Panc1 (cell line): ENCODE results near the gene TTC27. TPM values are rescaled to one million over a fixed set of nuclear protein-coding genes. Genes with fewer than 3 reads are reported as not detected.

Experiments
- ATAC-seq: fragments of 200-7000 bp; cut with Tn5 transposase; 2 replicates; pipeline ENCODE4 v1.9.1; 2020; ENCODE audit warnings: mild to moderate bottlenecking, moderate library complexity
- BruUV-seq: library from RNA; stranded (reverse); fragments of 400-500 nt; replicated peaks from 2 replicates; lab custom pipeline; 2021; lab: Mats Ljungman, UMichigan
- CTCF ChIA-PET: fragments of 300-600 bp; sonication (Branson Sonifier 250); formaldehyde crosslinking; loops from one replicate; lab custom pipeline; 2022; ENCODE audit warnings: antibody characterized with exemption; lab: Charles Lee
- POLR2A ChIA-PET: fragments of 300-600 bp; sonication (Branson Sonifier 250); formaldehyde crosslinking; loops from one replicate; lab custom pipeline; 2022; ENCODE audit warnings: antibody characterized with exemption; lab: Charles Lee
- DNase-seq: peaks from one replicate; pipeline ENCODE4 v3.0.0-alpha.2; 2010; ENCODE audit warnings: low read depth, low spot score
- H3K27ac ChIP-seq: 2 replicates; pipeline ENCODE4 v1.5.1; 2011; ENCODE audit warnings: mild to moderate bottlenecking, low read length, inconsistent platforms
- H3K27me3 ChIP-seq: fragments of 200-500 bp; sonication (Bioruptor generic); 2 replicates; pipeline ENCODE4 v1.6.0; 2014; ENCODE audit warnings: low read length, inconsistent platforms; ENCODE audit not compliant: control insufficient read depth, insufficient read depth
- H3K36me3 ChIP-seq: fragments of 200-500 bp; sonication (Bioruptor generic); 2 replicates; pipeline ENCODE4 v1.5.1; 2014; ENCODE audit warnings: inconsistent platforms, mild to moderate bottlenecking, low read length, moderate library complexity; ENCODE audit not compliant: control insufficient read depth, insufficient read depth
- H3K4me1 ChIP-seq: 2 replicates; pipeline ENCODE4 v1.5.1; 2011; ENCODE audit warnings: inconsistent platforms, mild to moderate bottlenecking, low read length, moderate library complexity; ENCODE audit not compliant: control insufficient read depth, insufficient read depth
- H3K4me3 ChIP-seq, 2 experiments: 2 replicates each; pipeline ENCODE4 v1.5.1; 2011 to 2012; ENCODE audit warnings: low read depth in 2 of 2, low read length in 2 of 2, mild to moderate bottlenecking in 2 of 2, inconsistent platforms in 1 of 2, moderate library complexity in 1 of 2
- H3K9me3 ChIP-seq: fragments of 200-500 bp; sonication (Bioruptor generic); 2 replicates; pipeline ENCODE4 v1.5.1; 2014; ENCODE audit warnings: low read depth, mild to moderate bottlenecking, inconsistent platforms, low read length, moderate library complexity; ENCODE audit not compliant: control insufficient read depth, insufficient read depth
- POLR2AphosphoS5 ChIP-seq: IDR thresholded peaks from 2 replicates; pipeline ENCODE4 v1.6.1; 2012; ENCODE audit warnings: mild to moderate bottlenecking, low read depth, low read length, moderate library complexity
- SIN3A ChIP-seq: IDR thresholded peaks from 2 replicates; pipeline ENCODE4 v1.6.1; 2012; ENCODE audit warnings: low read depth, mild to moderate bottlenecking, low read length, moderate library complexity, borderline replicate concordance; ENCODE audit not compliant: insufficient read depth
- TCF7L2 ChIP-seq: IDR thresholded peaks from 2 replicates; pipeline ENCODE4 v1.6.1; 2011; ENCODE audit warnings: mild to moderate bottlenecking, low read depth, low read length, inconsistent platforms
- in situ Hi-C: cut with HindIII; loops from 2 replicates; pipeline ENCODE4 v1.10.0; 2016; ENCODE audit warnings: low sequenced_read_pairs, low pct_unique_long_range_greater_than_20kb
- intact Hi-C: fragments of 100-400 bp; cut with micrococcal nuclease; formaldehyde crosslinking; loops from one replicate; pipeline ENCODE4 v1.10.0; 2022; ENCODE audit not compliant: unreplicated experiment
- total RNA-seq: library from RNA; stranded (reverse); gene quantifications from one replicate; pipeline ENCODE4 v1.2.1, GENCODE V29; 2021; ENCODE audit not compliant: unreplicated experiment
- TF ChIP-seq, protein P1 (sequence below), 2 experiments: IDR thresholded peaks; 2 replicates each; pipeline ENCODE4 v1.6.1; 2011 to 2012; ENCODE audit warnings: low read depth in 2 of 2, control low read depth in 1 of 2, low read length in 1 of 2, mild to moderate bottlenecking in 1 of 2, moderate library complexity in 1 of 2; ENCODE audit not compliant: insufficient read depth in 1 of 2
- TF ChIP-seq, protein P2 (sequence below): fragments of 450-650 bp; IDR thresholded peaks from 2 replicates; pipeline ENCODE4 v1.5.1; 2017; ENCODE audit warnings: mild to moderate bottlenecking

TTC27 gene
- total RNA-seq, 1 experiment from 2014 or later = 24.7 TPM

DNA sequence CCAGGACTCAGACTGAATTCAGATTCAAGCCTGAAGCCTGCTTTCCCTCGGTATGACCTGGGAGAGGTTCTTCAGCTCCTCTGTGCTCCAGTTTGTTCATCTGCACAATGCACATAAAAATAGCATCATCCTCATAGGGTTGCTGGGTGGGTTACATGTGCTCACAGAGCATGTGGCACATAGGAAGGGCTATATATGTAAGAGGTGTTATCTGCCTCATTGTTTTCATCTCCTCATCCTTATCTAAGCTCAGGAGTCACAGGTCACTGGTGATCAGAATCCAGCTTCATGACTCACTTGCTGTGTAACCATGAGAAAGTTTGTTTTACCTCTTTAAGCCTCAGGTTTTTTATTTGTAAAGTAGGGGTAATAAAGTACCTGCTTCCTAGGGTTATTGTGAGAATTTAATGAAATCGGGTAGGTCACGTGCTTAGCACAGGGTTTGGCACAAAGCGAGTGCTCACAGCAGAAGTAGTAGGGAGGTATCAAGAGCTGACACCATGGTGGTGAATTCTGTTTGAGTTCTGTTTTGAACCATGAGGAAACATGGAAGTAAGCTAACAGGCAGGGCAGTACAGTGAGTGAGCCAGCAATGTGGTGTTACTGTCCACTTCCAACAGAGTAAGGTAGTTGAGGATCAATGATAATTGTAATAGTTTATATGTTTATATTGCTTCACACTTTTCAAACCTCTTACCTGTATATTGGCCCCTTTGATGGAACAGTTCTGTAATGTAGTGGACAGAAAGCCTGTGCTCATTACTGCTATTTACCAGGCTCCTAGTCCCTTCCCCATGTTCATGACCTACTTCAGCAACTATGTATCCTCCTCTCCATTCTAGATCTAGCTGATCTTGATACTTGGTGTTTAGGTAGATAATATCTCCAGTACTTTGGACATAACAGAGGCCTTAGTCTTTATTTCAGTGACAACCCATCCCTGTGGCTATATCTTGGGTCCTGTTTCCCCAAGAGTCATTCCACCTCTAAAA, 177.6 kb downstream of the TTC27 start:
- intact Hi-C loops (no loop called here), in situ Hi-C loops (no loop called here)
- TF ChIP-seq, protein P1, sequence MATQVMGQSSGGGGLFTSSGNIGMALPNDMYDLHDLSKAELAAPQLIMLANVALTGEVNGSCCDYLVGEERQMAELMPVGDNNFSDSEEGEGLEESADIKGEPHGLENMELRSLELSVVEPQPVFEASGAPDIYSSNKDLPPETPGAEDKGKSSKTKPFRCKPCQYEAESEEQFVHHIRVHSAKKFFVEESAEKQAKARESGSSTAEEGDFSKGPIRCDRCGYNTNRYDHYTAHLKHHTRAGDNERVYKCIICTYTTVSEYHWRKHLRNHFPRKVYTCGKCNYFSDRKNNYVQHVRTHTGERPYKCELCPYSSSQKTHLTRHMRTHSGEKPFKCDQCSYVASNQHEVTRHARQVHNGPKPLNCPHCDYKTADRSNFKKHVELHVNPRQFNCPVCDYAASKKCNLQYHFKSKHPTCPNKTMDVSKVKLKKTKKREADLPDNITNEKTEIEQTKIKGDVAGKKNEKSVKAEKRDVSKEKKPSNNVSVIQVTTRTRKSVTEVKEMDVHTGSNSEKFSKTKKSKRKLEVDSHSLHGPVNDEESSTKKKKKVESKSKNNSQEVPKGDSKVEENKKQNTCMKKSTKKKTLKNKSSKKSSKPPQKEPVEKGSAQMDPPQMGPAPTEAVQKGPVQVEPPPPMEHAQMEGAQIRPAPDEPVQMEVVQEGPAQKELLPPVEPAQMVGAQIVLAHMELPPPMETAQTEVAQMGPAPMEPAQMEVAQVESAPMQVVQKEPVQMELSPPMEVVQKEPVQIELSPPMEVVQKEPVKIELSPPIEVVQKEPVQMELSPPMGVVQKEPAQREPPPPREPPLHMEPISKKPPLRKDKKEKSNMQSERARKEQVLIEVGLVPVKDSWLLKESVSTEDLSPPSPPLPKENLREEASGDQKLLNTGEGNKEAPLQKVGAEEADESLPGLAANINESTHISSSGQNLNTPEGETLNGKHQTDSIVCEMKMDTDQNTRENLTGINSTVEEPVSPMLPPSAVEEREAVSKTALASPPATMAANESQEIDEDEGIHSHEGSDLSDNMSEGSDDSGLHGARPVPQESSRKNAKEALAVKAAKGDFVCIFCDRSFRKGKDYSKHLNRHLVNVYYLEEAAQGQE (IDR thresholded peaks at IDR 0.05; ENCODE audit: insufficient read depth in 1 of 2, low read depth in 2 of 2, low read length in 1 of 2) = no peak
- TF ChIP-seq POLR2AphosphoS5 (no peak), TCF7L2 (no peak), SIN3A (no peak)
- TF ChIP-seq, protein P2, sequence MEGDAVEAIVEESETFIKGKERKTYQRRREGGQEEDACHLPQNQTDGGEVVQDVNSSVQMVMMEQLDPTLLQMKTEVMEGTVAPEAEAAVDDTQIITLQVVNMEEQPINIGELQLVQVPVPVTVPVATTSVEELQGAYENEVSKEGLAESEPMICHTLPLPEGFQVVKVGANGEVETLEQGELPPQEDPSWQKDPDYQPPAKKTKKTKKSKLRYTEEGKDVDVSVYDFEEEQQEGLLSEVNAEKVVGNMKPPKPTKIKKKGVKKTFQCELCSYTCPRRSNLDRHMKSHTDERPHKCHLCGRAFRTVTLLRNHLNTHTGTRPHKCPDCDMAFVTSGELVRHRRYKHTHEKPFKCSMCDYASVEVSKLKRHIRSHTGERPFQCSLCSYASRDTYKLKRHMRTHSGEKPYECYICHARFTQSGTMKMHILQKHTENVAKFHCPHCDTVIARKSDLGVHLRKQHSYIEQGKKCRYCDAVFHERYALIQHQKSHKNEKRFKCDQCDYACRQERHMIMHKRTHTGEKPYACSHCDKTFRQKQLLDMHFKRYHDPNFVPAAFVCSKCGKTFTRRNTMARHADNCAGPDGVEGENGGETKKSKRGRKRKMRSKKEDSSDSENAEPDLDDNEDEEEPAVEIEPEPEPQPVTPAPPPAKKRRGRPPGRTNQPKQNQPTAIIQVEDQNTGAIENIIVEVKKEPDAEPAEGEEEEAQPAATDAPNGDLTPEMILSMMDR = no peak
- H3K27ac ChIP-seq = no peak overlapping the region
- peak; percentile 80 for ATAC-seq
- no TSS peak for BruUV-seq
- H3K4me3 ChIP-seq = no peak overlapping the region
- no peaks in the 10 kb centered on the region for H3K4me1 ChIP-seq
- H3K36me3 ChIP-seq = no peaks in the 10 kb centered on the region
- H3K27me3 ChIP-seq = no peaks in the 10 kb centered on the region
- no peak for DNase-seq
- CTCF ChIA-PET = interaction anchor here (0.6 kb wide), 1 partner anchor 591 kb away, joined by 4 read pairs; no protein-coding TSS in a partner anchor
- POLR2A ChIA-PET = no interaction called here
- H3K9me3 ChIP-seq = no peaks in the 10 kb centered on the region

DNA sequence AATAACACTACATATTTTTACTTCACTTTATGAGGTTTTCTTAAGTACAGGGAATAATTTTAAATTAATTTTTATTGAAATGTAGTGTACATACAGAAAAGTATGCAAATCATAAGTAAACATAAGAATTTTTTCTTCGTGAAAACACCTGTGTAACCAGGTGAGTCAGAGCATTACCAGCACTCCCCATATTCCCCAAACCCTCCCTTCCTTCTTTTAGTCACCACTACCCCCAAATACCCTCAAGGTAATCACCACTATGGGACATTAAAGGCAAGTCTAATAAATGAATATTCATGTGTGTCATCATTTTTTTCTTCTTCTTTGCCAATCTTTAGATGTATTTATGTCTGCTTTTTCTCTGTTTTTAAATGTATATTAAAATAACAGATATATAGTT, 179.0 kb downstream of the TTC27 start:
- no peaks in the 10 kb centered on the region for H3K9me3 ChIP-seq
- no peaks in the 10 kb centered on the region for H3K36me3 ChIP-seq
- POLR2A ChIA-PET = interaction anchor here (0.6 kb wide), 1 partner anchor 727 kb away, joined by 10 read pairs; no protein-coding TSS in a partner anchor
- no peak for ATAC-seq
- no peak overlapping the region for H3K27ac ChIP-seq
- no peaks in the 10 kb centered on the region for H3K27me3 ChIP-seq
- no peak for DNase-seq
- in situ Hi-C loops = no loop called here
- CTCF ChIA-PET = no interaction called here
- no TSS peak for BruUV-seq
- no peaks in the 10 kb centered on the region for H3K4me1 ChIP-seq
- intact Hi-C loops = no loop called here
- TF ChIP-seq, protein P1 (IDR thresholded peaks at IDR 0.05; ENCODE audit: insufficient read depth in 1 of 2, low read depth in 2 of 2, low read length in 1 of 2) = no peak
- TF ChIP-seq POLR2AphosphoS5 (no peak), TCF7L2 (no peak), SIN3A (no peak)
- TF ChIP-seq, protein P2 = no peak
- H3K4me3 ChIP-seq = no peak overlapping the region
